Thyroid gland (tissue), 4 donors: ENCODE measurements around the gene PRPS1.

Experiments
- CTCF ChIP-seq, 6 experiments: fragments of 200-600 bp in 3 of 6; fragments of 450-650 bp in 3 of 6; sonication (generic) in 3 of 6; IDR thresholded peaks; one replicate each; pipeline ENCODE4 v1.5.1; 2016 to 2019; ENCODE audit warnings: antibody characterized with exemption in 6 of 6, mild to moderate bottlenecking in 2 of 6, inconsistent platforms in 1 of 6, moderate library complexity in 1 of 6
- POLR2A ChIP-seq, 2 donors: fragments of 450-650 bp; IDR thresholded peaks; one replicate each; pipeline ENCODE4 v1.6.1; 2017; ENCODE audit warnings: antibody characterized with exemption in 2 of 2, mild to moderate bottlenecking in 2 of 2, moderate library complexity in 1 of 2

DNA sequence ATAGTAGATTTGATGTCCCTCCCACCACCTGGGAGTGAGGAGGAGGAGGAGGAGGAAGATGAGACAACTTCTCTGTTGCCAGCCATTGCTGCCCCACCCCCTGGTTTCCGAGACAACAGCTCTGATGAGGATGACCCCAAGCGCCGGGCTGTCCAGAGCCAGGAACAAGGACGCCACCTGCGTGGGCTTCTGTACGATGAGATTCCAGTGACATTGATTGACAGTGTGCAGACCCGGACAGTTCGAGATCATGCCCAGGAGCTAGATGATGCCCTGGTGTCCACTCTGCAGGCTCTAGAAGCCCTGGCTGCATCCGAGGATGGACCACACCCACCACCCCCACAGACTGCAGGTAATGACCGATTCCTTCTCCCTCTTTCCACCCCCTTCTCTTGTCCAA lies 30.5 kb upstream of the PRPS1 start:
- TF ChIP-seq CTCF (IDR thresholded peaks at IDR 0.05) = no peak
- TF ChIP-seq POLR2A (IDR thresholded peaks at IDR 0.05) = no peak
